ENCODE results near the gene CTAGE4.
"Not testable (repeated sequence)": the region's sequence is repeated elsewhere in the genome, so short reads cannot be mapped to it uniquely, and the experiment has no call there.

GRCh38 chr7:144188578-144189171 is 5.4 kb downstream of the CTAGE4 start:
- TF ChIP-seq POLR2AphosphoS5 (IDR thresholded peaks at IDR 0.05; ENCODE audit: low read depth, low read length); REST (IDR thresholded peaks at IDR 0.05; ENCODE audit: insufficient read depth in 1 of 2, low read depth in 2 of 2, low read length in 1 of 2); CTCF (IDR thresholded peaks at IDR 0.05); TCF7L2 (IDR thresholded peaks at IDR 0.05; ENCODE audit: low read depth, low read length): not testable (repeated sequence)
